CD4-positive, alpha-beta T cell (primary cell): ENCODE data around the gene GZMH. TPM values are rescaled to one million over a fixed set of nuclear protein-coding genes. Genes with fewer than 3 reads are reported as not detected.
"Not testable (repeated sequence)": the region's sequence is repeated elsewhere in the genome, so short reads cannot be mapped to it uniquely, and the experiment has no call there.

Experiments used
- ATAC-seq: fragments of 200-7000 bp; cut with Tn5 transposase; one replicate; pipeline ENCODE4 v1.10.0; 2022; ENCODE audit warnings: mild to moderate bottlenecking; ENCODE audit not compliant: poor library complexity
- CTCF ChIA-PET: fragments of 350-600 bp; sonication (Branson Sonifier 250); formaldehyde crosslinking; loops from one replicate; lab custom pipeline; 2021; ENCODE audit warnings: antibody characterized with exemption, inconsistent platforms; lab: Charles Lee
- POLR2A ChIA-PET: fragments of 350-600 bp; sonication (Branson Sonifier 250); formaldehyde crosslinking; loops from one replicate; lab custom pipeline; 2021; ENCODE audit warnings: antibody characterized with exemption, inconsistent platforms; lab: Charles Lee
- DNase-seq, 14 experiments: peaks; one replicate each; pipeline ENCODE4 v3.0.0-alpha.2; 2013 to 2020; ENCODE audit warnings: mixed read lengths in 2 of 14
- H3K27ac ChIP-seq, 2 donors: one replicate each; pipeline versions ENCODE4 v1.5.1 to v1.7.0; 2013; ENCODE audit warnings: low read length in 2 of 2, low read depth in 1 of 2, mild to moderate bottlenecking in 1 of 2
- H3K27me3 ChIP-seq, 2 experiments: 1 replicate in 1 of 2; 2 replicates in 1 of 2; pipeline versions ENCODE4 v1.6.1 to v1.7.0; 2013; ENCODE audit warnings: low read length in 2 of 2, control low read depth in 1 of 2, mild to moderate bottlenecking in 1 of 2, moderate library complexity in 1 of 2; ENCODE audit not compliant: insufficient read depth in 2 of 2, control insufficient read depth in 1 of 2
- H3K36me3 ChIP-seq: one replicate; pipeline ENCODE4 v1.6.1; 2013; ENCODE audit warnings: low read length, control low read depth; ENCODE audit not compliant: insufficient read depth
- H3K4me1 ChIP-seq: one replicate; pipeline ENCODE4 v1.6.1; 2013; ENCODE audit warnings: low read length, control low read depth; ENCODE audit not compliant: insufficient read depth
- H3K4me3 ChIP-seq: one replicate; pipeline ENCODE4 v1.5.1; 2013; ENCODE audit warnings: mild to moderate bottlenecking, low read length, moderate library complexity
- H3K9me3 ChIP-seq, 2 experiments: 1 replicate in 1 of 2; 2 replicates in 1 of 2; pipeline versions ENCODE4 v1.6.1 to v1.7.0; 2013; ENCODE audit warnings: low read length in 2 of 2, mild to moderate bottlenecking in 2 of 2, control low read depth in 1 of 2, moderate library complexity in 1 of 2; ENCODE audit not compliant: control insufficient read depth in 1 of 2, insufficient read depth in 1 of 2
- H3K27ac Mint-ChIP-seq: one replicate; pipeline ENCODE4 v1.8.0; 2020; ENCODE audit warnings: mixed read lengths
- H3K27me3 Mint-ChIP-seq: one replicate; pipeline ENCODE4 v1.8.0; 2021; ENCODE audit warnings: mixed read lengths
- H3K36me3 Mint-ChIP-seq: one replicate; pipeline ENCODE4 v1.8.0; 2021; ENCODE audit warnings: low read depth, mixed read lengths
- H3K4me1 Mint-ChIP-seq: one replicate; pipeline ENCODE4 v1.8.0; 2021; ENCODE audit warnings: low read depth, mixed read lengths
- H3K4me3 Mint-ChIP-seq: one replicate; pipeline ENCODE4 v1.8.0; 2020; ENCODE audit warnings: mild to moderate bottlenecking, mixed read lengths
- H3K9me3 Mint-ChIP-seq: one replicate; pipeline ENCODE4 v1.8.0; 2020; ENCODE audit warnings: mixed read lengths
- intact Hi-C, 2 experiments: fragments of 100-400 bp; cut with DNase I in 1 of 2; cut with micrococcal nuclease in 1 of 2; formaldehyde crosslinking; loops; one replicate each; pipeline versions ENCODE4 v1.15.1 to v1.9.0; 2023 to 2025; cut with DNase I, micrococcal nuclease
- polyA plus RNA-seq, 2 donors: library from polyadenylated mRNA; unstranded; fragments of 120-200 nt; gene quantifications; one replicate each; pipeline ENCODE4 v1.2.1, GENCODE V29; 2013
- total RNA-seq, 174 experiments: library from RNA in 2 of 174; stranded (reverse) in 2 of 174; gene quantifications; one replicate each; pipeline ENCODE4 v1.2.3 and lab custom pipeline; 2021 to 2026
- TF ChIP-seq, protein P1 (sequence below): fragments of 200-600 bp; IDR thresholded peaks from one replicate; pipeline ENCODE4 v1.8.0; 2022; ENCODE audit warnings: antibody characterized with exemption, mild to moderate bottlenecking

Gene GZMH, protein sequence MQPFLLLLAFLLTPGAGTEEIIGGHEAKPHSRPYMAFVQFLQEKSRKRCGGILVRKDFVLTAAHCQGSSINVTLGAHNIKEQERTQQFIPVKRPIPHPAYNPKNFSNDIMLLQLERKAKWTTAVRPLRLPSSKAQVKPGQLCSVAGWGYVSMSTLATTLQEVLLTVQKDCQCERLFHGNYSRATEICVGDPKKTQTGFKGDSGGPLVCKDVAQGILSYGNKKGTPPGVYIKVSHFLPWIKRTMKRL
- 1 to 10 TPM in 1 of 2 experiments, under 1 TPM in 1; 0.56 to 1.2 TPM for total RNA-seq
- 69.3 TPM for polyA plus RNA-seq (2013, experiment 1 of 2)
- polyA plus RNA-seq (2013, experiment 2 of 2), result 25.9 TPM
- 0 to 54.5 (median 2.7) reads per million in 172 experiments for total RNA-seq (lab: John Stamatoyannopoulos, UW)

- POLR2A ChIA-PET, result no interaction called here
- peaks cover under 1% of the 10 kb centered on the region for H3K27me3 Mint-ChIP-seq
- DNase-seq (peak in 3 of 14 experiments; percentile 20 to 66 (median 22)), ATAC-seq (no peak)
- peaks cover 4% of the 10 kb centered on the region for H3K4me1 Mint-ChIP-seq
- peaks cover 27% of the 10 kb centered on the region for H3K4me1 ChIP-seq
- TF ChIP-seq, protein P1, sequence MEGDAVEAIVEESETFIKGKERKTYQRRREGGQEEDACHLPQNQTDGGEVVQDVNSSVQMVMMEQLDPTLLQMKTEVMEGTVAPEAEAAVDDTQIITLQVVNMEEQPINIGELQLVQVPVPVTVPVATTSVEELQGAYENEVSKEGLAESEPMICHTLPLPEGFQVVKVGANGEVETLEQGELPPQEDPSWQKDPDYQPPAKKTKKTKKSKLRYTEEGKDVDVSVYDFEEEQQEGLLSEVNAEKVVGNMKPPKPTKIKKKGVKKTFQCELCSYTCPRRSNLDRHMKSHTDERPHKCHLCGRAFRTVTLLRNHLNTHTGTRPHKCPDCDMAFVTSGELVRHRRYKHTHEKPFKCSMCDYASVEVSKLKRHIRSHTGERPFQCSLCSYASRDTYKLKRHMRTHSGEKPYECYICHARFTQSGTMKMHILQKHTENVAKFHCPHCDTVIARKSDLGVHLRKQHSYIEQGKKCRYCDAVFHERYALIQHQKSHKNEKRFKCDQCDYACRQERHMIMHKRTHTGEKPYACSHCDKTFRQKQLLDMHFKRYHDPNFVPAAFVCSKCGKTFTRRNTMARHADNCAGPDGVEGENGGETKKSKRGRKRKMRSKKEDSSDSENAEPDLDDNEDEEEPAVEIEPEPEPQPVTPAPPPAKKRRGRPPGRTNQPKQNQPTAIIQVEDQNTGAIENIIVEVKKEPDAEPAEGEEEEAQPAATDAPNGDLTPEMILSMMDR, result no peak
- intact Hi-C loops, result no loop called here
- H3K4me3 ChIP-seq, result peak within 1 kb of the TSS; percentile 30
- peak within 1 kb of the TSS in 1 of 2 donors; percentile 7 for H3K27ac ChIP-seq
- H3K9me3 Mint-ChIP-seq, result no peaks in the 10 kb centered on the region
- no peak within 1 kb of the TSS for H3K4me3 Mint-ChIP-seq
- no peaks in the 10 kb centered on the region for H3K27me3 ChIP-seq
- H3K36me3 ChIP-seq, result no peaks in the 10 kb centered on the region
- CTCF ChIA-PET, result no interaction called here
- no peak within 1 kb of the TSS for H3K27ac Mint-ChIP-seq
- no peaks in the 10 kb centered on the region for H3K36me3 Mint-ChIP-seq
- H3K9me3 ChIP-seq, result no peaks in the 10 kb centered on the region
Measured at GRCh38 chr14:24609655-24610344, at the start of gene GZMH. TSS of gene GZMH (minus strand) at chr14:24609685. CDS start at chr14:24609613, 72 bp downstream.

GRCh38 chr14:24648361-24648760, 38.9 kb upstream of the GZMH start:
- H3K4me1 ChIP-seq, H3K36me3 ChIP-seq, H3K4me3 ChIP-seq, H3K27me3 ChIP-seq, ATAC-seq, H3K27ac Mint-ChIP-seq, H3K4me1 Mint-ChIP-seq, H3K4me3 Mint-ChIP-seq, DNase-seq, intact Hi-C loops, POLR2A ChIA-PET, CTCF ChIA-PET, H3K27ac ChIP-seq, H3K9me3 Mint-ChIP-seq, H3K36me3 Mint-ChIP-seq, H3K9me3 ChIP-seq: not testable (repeated sequence)
- peaks cover 16% of the 10 kb centered on the region for H3K27me3 Mint-ChIP-seq

DNA sequence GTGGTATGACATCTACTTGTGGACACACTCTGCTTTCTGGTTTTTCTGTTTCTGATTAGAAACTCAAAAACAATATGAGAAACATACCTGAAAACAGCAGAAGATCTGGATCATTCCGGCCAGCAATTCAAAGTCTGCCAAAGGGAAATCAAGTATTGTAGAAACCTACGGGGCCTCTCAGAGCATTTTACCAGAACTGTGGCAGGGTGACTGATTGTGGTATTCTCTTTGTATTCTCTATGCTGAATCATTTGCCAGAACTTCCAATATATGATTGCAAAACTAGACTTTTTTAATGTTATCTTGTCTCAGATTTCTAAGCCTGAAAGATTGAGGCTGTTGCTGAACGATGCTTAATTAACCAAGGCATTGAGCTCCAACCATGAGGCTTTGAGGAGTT, 30.4 kb upstream of the GZMH start:
- ChIA-PET POLR2A (no interaction called here), CTCF (no interaction called here)
- ATAC-seq, result no peak

More for the DNA sequence above, 30.4 kb upstream of the GZMH start:
- H3K27me3 ChIP-seq, result no peaks in the 10 kb centered on the region
- no peak overlapping the region for H3K27ac ChIP-seq
- H3K36me3 Mint-ChIP-seq, result no peaks in the 10 kb centered on the region
- H3K4me1 ChIP-seq, result no peaks in the 10 kb centered on the region
- TF ChIP-seq, protein P1, result no peak
- no peaks in the 10 kb centered on the region for H3K36me3 ChIP-seq
- no peaks in the 10 kb centered on the region for H3K27me3 Mint-ChIP-seq
- H3K9me3 ChIP-seq, result no peaks in the 10 kb centered on the region
- DNase-seq, result no peak
- no peaks in the 10 kb centered on the region for H3K9me3 Mint-ChIP-seq
- H3K4me3 ChIP-seq, result no peak overlapping the region
- no peak overlapping the region for H3K27ac Mint-ChIP-seq
- intact Hi-C loops, result no loop called here
- H3K4me3 Mint-ChIP-seq, result no peak overlapping the region
- no peaks in the 10 kb centered on the region for H3K4me1 Mint-ChIP-seq
